ENCODE results near the gene TSHZ1.

TSHZ1 gene

DNA sequence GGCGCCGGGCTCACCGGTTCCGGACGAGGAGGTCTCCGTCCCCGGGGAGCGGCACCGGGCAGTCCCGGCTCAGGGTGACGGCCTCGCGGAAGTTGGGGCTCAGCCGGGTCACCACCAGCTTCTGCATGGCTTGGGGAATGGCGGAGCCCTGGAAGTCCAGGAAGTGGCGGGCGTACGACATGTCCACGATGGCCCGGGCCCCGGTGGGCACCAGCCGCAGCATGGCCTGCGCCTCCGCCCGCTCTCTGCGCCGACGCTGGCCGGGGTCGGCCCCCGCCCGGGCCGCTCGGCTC, 1.8 kb upstream of the TSHZ1 start:
- Histone ChIP-seq H3K4me3 (ENCODE audit: low read depth, low read length, poor library complexity, severe bottlenecking) (peak overlapping the region; percentile 94), H3K79me2 (ENCODE audit: insufficient read depth, low read length) (no peaks in the 10 kb centered on the region), H3K4me1 (ENCODE audit: insufficient read depth, low read length, severe bottlenecking) (peaks cover 23% of the 10 kb centered on the region), H4K20me1 (ENCODE audit: insufficient read depth, low read length) (no peaks in the 10 kb centered on the region), H3K27ac (ENCODE audit: low read depth, low read length, poor library complexity, severe bottlenecking) (no peak overlapping the region), H3K27me3 (ENCODE audit: insufficient read depth, low read length) (0 out of 2 replicates have a peak, but pooled peaks cover 6% of the 10 kb centered on the region), H2AFZ (ENCODE audit: low read length) (no peak overlapping the region), H3K9ac (ENCODE audit: low read length) (peak overlapping the region; percentile 79), H3K9me3 (ENCODE audit: low read length) (no peaks in the 10 kb centered on the region), H3K9me2 (ENCODE audit: low read depth, low read length) (no peaks in the 10 kb centered on the region), H3K4me2 (ENCODE audit: low read length) (peak overlapping the region; percentile 94), H3K36me3 (ENCODE audit: insufficient read depth, low read length) (no peaks in the 10 kb centered on the region), H3F3A (ENCODE audit: insufficient read depth, low read length) (no peaks in the 10 kb centered on the region; the same call in 1 of the 2 replicates)
- TF ChIP-seq CTCF (IDR thresholded peaks at IDR 0.05; ENCODE audit: low read length) (no peak), EZH2 (IDR thresholded peaks at IDR 0.05; ENCODE audit: borderline replicate concordance, low read length) (no peak)

GRCh38 chr18:75209129-75209950, 1.3 kb upstream of the TSHZ1 start, which contains the start of gene PTGR3:
TSS of gene PTGR3 (minus strand) at chr18:75209139. CDS start at chr18:75209058, 81 bp downstream.
- Histone ChIP-seq H3K4me3 (ENCODE audit: low read depth, low read length, poor library complexity, severe bottlenecking) (peak within 1 kb of the TSS; percentile 94), H3K79me2 (ENCODE audit: insufficient read depth, low read length) (no peaks in the 10 kb centered on the region), H3K4me2 (ENCODE audit: low read length) (peak within 1 kb of the TSS; percentile 94), H3K27ac (ENCODE audit: low read depth, low read length, poor library complexity, severe bottlenecking) (peak within 1 kb of the TSS; percentile 56), H3K4me1 (ENCODE audit: insufficient read depth, low read length, severe bottlenecking) (peaks cover 23% of the 10 kb centered on the region), H3K9me3 (ENCODE audit: low read length) (no peaks in the 10 kb centered on the region), H3K9ac (ENCODE audit: low read length) (peak within 1 kb of the TSS; percentile 79), H4K20me1 (ENCODE audit: insufficient read depth, low read length) (no peaks in the 10 kb centered on the region), H3F3A (ENCODE audit: insufficient read depth, low read length) (no peaks in the 10 kb centered on the region; the same call in 1 of the 2 replicates), H3K9me2 (ENCODE audit: low read depth, low read length) (no peaks in the 10 kb centered on the region), H2AFZ (ENCODE audit: low read length) (peak within 1 kb of the TSS; percentile 75), H3K27me3 (ENCODE audit: insufficient read depth, low read length) (0 out of 2 replicates have a peak, but pooled peaks cover 11% of the 10 kb centered on the region), H3K36me3 (ENCODE audit: insufficient read depth, low read length) (no peaks in the 10 kb centered on the region)
- TF ChIP-seq CTCF (IDR thresholded peaks at IDR 0.05; ENCODE audit: low read length) (no peak), EZH2 (IDR thresholded peaks at IDR 0.05; ENCODE audit: borderline replicate concordance, low read length) (no peak)

GRCh38 chr18:75209951-75210258, 692 bp upstream of the TSHZ1 start:
- Histone ChIP-seq H4K20me1 (ENCODE audit: insufficient read depth, low read length) (no peaks in the 10 kb centered on the region), H3K79me2 (ENCODE audit: insufficient read depth, low read length) (no peaks in the 10 kb centered on the region), H3F3A (ENCODE audit: insufficient read depth, low read length) (no peaks in the 10 kb centered on the region; the same call in 1 of the 2 replicates), H3K9me2 (ENCODE audit: low read depth, low read length) (no peaks in the 10 kb centered on the region), H3K4me2 (ENCODE audit: low read length) (peak overlapping the region; percentile 94), H3K4me3 (ENCODE audit: low read depth, low read length, poor library complexity, severe bottlenecking) (peak overlapping the region; percentile 94), H3K4me1 (ENCODE audit: insufficient read depth, low read length, severe bottlenecking) (peaks cover 23% of the 10 kb centered on the region), H3K27ac (ENCODE audit: low read depth, low read length, poor library complexity, severe bottlenecking) (peak overlapping the region; percentile 56), H3K9ac (ENCODE audit: low read length) (peak overlapping the region; percentile 79), H3K9me3 (ENCODE audit: low read length) (no peaks in the 10 kb centered on the region), H3K36me3 (ENCODE audit: insufficient read depth, low read length) (no peaks in the 10 kb centered on the region; the same call in 1 of the 2 replicates), H2AFZ (ENCODE audit: low read length) (peak overlapping the region; percentile 75), H3K27me3 (ENCODE audit: insufficient read depth, low read length) (0 out of 2 replicates have a peak, but pooled peaks cover 11% of the 10 kb centered on the region)
- TF ChIP-seq CTCF (IDR thresholded peaks at IDR 0.05; ENCODE audit: low read length) (no peak), EZH2 (IDR thresholded peaks at IDR 0.05; ENCODE audit: borderline replicate concordance, low read length) (no peak)
